GM18873 (cell line): ENCODE results near the gene LRMDA.
"Not testable (repeated sequence)": the region's sequence is repeated elsewhere in the genome, so short reads cannot be mapped to it uniquely, and the experiment has no call there.

ENCODE experiments used
- ATAC-seq: cut with Tn5 transposase; IDR thresholded peaks from one replicate; pipeline ENCODE4 v1.9.1; 2021; ENCODE audit warnings: mild to moderate bottlenecking, moderate library complexity, moderate number of reproducible peaks; ENCODE audit not compliant: unreplicated experiment, low FRiP score

Gene LRMDA

DNA sequence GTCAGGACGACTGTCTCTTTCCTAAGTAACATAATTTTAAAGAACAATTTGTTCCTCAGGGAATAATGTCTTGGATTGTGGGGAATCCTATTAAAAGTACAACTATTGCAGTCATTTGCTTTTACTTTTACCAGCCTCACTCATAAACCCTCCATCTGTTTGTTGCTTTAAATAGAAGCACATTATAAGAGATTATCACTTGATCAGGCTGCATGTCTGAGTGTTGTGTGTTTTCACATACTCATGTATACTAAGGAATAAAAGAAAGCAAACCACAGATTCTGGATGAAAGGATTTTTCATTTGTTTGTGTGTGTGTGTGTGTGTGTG is 1128.4 kb downstream of the LRMDA start:
- ATAC-seq = no peak

DNA sequence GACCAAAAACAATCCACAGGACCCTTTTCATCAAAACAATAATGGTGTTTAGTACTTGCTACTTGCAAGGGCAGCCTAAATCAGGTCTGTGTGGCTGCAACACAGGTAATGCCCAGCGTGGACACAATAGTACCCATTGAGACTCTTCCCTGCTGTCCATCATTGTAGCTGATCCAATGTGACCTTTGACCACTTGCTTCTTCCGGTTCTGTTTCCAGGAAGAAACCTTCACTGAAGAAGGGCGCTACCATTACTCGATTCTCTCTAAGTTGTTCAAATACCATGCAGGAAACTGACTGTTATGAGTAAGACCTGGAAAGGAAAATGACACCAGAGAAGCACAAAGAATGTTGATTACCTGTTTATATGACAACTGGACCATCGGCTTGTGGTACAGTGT is 1128.9 kb downstream of the LRMDA start:
- no peak for ATAC-seq

DNA sequence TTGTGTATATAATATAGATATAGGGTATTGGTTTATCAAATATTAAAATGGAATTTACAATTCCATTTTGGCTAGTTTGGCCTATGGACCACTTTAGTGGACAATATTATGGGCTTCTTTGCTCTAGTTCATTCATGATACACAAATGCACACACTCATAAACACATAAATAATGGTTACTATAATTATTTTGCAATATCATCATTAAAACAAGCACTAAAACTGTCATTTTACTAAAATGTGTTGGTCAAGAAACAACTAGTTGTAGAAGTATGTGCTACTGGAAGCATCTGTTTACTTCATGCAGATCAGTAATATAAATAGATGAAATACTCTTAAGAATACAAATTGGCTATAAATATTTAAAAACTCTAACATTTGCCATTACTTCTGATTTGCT is 1131.9 kb downstream of the LRMDA start:
- ATAC-seq = no peak

DNA sequence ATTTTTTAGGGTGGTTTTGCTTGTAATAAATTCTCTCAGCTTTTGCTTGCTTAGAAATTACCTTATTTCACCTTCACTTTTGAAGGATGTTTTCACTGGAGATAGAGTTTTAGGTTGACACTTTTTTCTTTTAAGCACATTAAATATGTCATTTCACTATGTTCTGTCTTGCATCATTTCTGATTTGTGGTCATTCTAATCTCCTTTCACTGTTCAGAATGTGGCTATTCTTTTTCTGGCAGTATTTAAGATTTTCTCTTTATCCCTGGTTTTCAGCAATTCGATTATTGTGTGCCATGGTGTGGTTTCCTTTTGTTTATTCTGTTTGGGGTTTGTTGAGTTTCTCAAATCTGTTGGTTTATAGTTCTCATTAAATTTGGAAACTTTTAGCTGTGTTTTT is 1140.6 kb downstream of the LRMDA start:
- ATAC-seq = no peak

DNA sequence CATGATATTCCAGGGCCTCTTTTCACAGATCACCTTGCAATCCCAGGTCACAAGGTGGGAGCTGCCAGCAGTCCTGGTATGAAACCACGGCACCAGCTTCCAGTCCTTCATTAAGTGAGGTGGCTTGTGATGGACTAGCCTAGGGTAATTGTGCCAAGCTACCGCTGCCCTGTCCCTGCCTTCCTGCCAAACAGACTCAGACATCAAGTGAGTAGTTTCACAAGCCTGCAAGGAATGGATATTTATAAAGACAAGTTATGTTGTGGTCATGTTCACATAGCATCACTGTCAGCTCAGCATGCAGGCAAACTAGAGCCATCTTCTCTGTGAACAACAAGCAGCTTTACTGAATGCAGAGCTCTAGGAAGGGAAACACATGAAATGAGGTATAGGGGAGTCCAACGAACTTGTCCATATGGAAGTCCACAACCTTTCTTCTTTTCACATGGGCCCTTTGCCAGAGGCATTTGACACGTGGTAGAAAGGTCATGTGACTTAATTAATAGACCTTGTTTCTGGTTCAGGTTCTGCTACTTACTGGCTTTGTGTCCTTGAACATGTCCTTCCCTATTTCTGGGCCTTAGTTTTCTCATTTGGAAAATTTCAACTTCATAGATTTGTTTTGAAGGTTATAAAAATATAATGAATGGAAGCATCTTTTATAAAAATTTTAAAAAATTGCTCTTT is 1145.0 kb downstream of the LRMDA start:
- no peak for ATAC-seq

DNA sequence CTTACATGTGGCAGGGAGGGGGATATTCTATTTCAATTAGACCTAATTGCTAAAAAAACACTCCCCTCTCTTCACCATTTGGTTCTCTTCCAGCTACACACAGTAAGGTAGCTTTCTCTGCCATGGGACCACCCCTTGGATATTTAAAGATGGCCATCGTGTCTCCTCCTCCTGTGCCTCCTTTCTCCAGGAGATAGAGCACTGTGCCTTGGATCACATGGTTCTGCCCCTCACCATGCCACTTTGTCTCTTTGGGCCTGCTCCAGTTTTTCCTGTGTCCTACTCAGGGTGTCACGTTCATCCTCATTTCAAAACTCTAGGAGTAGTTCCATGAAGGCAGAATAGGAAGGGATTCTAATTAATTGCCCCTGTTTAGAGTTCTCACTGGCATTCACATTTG is 1146.0 kb downstream of the LRMDA start:
- no peak for ATAC-seq

DNA sequence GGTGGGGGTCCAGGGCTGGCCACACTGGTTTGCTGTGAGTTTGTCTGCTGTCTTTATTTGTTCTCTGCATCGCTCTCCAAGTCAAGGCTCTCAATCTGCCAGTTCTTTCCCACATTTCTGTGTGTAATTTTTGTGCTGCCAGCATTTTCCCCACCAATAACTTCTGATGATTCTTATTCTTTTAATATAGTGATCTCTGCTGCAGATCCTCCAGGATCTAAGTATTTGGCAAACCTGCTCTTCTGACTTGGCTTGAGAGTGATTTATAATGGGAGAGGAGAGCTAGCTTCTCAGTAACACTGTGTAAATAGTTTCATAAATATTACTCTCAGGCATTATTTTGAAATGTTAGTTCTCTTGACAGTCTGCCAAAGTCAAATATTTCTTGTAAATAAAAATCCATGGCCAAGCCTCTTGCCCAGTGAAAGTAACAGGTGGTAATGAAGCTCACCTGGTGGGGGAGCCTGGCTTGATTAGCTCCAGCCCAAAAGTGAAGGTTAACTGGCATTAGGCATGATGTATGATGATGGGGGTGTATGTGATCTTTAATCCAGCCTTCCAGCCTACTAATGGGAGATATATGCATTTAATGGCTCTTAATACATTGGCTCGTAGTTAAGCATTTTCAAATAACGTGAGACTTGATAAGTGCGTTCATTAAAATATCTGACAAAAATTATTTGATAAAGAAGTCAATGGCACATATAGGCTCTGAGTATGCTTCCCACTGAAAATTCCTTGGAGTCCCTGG is 1150.3 kb downstream of the LRMDA start:
- no peak for ATAC-seq

DNA sequence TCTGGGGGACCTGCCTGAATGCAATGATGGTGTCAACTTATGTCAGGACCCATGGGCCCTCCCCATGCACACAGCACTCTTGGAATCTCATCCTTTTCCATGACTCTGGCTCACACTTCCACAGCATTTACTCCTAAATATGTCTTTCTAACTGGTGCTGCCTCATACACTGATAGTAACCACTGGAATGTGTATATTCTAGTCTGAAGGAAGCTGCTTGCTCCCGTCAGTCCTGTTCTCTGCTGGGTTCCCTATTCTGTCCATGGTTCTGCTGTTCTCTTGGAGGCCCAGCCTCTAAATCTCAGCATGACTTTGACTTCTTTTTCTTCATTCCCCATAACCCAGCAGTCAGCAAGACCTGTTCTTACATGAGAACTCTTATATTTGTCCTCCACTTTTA is 1151.1 kb downstream of the LRMDA start:
- ATAC-seq = no peak

DNA sequence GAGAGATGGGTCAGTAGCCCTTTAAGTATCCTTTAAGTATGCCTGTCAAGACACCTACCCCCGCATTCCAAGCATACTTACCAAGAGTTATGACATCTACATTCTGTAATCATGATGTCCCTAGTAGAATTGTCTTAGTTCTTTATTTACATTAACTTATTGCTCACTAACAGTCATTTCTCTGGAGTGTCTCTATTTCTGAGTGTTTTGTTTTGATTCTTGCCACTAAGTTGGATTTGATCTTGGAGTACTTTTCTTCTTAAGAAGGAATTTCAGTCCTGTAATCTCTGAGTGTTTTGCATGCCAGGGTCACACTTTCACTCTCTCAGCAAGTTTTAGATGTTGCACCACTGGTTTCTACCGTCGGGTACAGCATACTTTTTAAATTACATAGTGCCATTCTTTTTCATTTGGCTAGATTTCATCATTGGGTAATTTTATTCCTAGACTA is 1152.3 kb downstream of the LRMDA start:
- no peak for ATAC-seq

DNA sequence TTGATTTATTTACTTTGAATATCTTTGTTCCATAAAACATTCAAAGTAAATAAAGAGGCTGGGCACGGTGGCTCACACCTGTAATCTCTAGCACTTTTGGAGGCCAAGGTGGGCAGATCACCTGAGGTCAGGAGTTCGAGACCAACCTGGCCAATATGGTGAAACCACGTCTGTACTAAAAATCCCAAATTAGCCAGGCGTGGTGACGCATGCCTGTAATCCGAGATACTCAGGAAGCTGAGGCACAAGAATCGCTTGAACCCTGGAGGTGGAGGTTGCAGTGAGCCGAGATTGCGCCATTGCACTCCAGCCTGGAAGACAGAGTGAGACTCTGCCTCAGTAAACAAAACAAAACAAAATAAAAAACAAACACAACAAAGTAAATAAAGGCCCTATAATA is 1153.0 kb downstream of the LRMDA start:
- not testable (repeated sequence) for ATAC-seq
